ENCODE measurements around the gene CD53.

The CD53 gene

DNA sequence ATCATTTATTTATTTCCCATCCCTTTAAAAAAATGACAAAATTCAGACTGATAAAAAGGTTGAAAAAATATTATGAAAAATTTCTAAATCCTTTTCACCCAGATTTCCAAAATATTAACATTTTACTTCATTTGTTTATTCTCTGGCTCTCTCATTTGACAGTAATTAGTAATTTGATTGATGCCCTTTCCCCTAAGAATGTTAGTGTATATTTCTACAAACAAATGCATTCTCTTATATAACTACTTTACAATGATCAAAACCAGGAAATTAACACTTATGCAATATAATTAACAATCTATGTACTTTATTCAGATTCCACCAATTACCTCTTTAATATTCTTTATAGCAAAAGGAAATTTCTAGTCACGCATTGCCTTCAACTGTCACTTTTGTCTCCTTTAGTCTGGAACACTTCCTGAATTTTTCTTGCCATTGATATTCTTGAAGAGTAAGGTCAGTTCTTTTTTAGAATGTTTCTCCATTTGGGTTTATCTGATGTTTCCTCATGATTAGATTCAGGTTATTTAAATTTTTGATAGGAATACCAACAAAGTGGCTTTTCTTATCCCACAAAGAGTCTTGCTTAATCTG lies 3.9 kb downstream of the CD53 start:
- no peak for DNase-seq (ENCODE audit: low read depth)

DNA sequence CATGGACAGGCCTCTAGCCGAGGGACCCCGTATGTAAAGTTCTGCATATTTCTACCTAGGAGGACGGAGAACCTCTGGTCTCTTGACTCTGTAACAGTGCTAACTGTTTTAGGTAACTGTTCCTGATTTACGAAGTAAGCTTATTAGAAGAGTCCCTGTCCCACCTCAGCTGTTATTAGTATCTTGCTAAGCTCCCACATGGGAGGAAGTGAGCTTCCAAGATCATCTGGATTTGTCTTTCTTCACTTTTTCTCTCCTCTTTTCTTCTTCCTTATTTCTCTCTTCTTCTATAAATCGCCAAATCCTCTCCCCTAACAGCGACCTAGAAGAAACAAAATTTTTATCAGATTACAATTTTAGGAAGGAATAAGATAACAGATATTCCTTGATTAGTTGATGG lies 4.4 kb downstream of the CD53 start:
- no peak for DNase-seq (ENCODE audit: low read depth)

DNA sequence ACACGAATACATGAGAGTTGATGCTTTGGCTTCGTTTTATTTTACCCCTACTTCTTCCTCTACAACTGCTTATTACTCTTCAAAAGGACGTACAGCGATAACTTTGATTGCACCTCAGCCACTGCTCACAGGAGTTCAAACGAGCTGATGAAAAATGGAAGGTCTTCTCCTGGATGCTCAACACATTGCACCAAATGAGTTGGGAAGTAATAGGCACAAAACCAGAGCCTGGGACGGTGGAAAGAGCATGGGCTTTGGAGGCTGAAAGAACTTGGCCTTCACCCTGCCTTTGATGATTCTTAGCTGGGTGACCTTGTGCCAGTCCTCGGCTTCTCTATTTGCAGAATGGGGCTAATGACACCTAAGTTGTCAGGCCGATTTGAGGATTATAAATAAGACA lies 4.8 kb downstream of the CD53 start:
- DNase-seq (ENCODE audit: low read depth): no peak

- DNase-seq (ENCODE audit: low read depth): no peak
Observed at GRCh38 chr1:110878591-110878990, 5.6 kb downstream of the CD53 start.

GRCh38 chr1:110878993-110879392 lies 6.0 kb downstream of the CD53 start:
- no peak for DNase-seq (ENCODE audit: low read depth)

- no peak for DNase-seq (ENCODE audit: low read depth)
Observed at GRCh38 chr1:110879758-110880606, 7.0 kb downstream of the CD53 start.

DNA sequence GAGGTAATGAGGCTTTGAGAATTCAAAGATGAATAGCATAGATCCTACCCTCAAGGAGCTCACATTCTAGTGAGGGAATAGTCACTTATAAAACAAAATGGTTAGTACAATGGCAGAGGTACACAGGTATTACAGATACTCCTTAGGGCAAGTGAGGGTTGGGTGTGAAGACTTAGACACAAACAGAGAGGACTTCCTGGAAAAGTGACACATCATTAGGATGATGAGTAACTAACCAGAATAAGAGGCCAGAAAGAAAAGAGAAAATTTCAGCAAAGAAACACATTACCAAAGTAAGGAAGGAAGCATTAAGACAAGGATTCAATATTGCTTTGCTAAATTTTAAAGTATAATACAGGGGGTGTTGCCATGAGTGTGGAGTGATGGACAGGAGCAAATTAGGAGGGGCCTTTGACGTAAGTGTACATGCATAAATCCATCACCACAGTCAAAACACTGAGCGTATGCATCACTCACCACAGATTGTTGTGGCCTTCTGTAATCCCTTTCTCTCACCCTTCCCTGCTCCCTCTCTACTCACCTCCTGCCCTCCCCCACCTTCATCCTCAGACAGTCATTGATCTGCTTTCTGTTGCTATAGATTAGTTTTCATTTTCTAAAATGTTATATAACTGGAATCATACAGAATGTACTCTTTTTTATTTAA lies 7.9 kb downstream of the CD53 start:
- no peak for DNase-seq (ENCODE audit: low read depth)

DNA sequence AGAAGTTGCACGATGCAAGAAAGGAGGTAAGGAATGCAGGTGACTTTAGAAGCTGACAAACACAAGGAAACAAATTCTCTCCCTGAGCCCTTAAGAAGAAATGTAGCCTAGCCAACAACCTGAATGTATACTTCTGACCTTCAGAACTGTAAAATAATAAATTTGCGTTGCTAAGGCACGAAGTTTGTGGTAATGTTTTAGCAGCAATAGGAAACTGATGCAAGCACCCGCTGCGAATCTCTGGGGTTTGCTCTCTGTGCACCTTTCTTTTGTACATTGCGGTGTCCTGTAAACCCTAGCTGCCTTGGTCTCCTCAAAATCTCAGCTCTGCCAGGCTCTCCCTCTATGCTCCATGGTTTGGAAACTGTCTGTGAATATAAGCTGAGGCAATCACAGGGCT lies 15.1 kb downstream of the CD53 start:
- no peak for DNase-seq (ENCODE audit: low read depth)

DNA sequence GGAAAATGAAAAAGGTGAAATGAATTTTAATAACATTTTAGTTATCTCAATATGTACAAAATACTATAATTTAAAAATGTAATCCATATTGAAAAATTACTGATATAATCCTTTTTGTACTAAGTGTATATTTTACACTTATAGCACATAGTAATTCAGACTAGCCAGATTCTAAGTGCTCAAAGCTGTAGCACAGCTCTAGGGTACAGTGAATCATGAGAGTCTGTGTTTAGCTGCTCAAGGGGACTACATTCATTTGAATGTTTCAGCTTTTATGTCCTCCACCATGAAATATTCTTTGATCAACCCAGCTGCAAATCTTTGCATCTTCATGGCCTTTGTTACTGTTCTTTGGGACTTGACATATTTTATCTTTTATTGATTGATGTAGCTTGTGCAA lies 15.7 kb downstream of the CD53 start:
- no peak for DNase-seq (ENCODE audit: low read depth)

- DNase-seq (ENCODE audit: low read depth): no peak
Observed at GRCh38 chr1:110890474-110891196, 17.7 kb downstream of the CD53 start.

GRCh38 chr1:110893908-110894490 lies 21.1 kb downstream of the CD53 start:
- no peak for DNase-seq (ENCODE audit: low read depth)

- DNase-seq (ENCODE audit: low read depth): no peak
Observed at GRCh38 chr1:110896090-110896489, 23.1 kb downstream of the CD53 start.

DNA sequence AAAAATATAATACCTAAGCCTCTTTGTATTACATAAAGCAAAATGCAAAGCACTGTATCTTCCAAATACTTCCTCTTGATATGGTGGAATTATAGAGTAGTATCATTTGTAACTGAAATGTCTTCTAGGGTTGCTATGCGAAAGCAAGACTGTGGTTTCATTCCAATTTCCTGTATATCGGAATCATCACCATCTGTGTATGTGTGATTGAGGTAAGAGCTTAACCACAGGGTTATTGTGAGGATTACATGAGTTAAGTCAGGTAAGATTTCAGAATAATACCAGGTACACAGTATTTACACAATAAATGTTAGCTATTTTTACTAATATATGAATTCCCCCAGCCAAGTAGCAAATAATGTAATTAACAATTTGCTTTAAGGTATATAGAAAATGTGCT lies 24.7 kb downstream of the CD53 start:
- DNase-seq (ENCODE audit: low read depth): no peak

- no peak for DNase-seq (ENCODE audit: low read depth)
Observed at GRCh38 chr1:110898734-110899457, 25.9 kb downstream of the CD53 start.

GRCh38 chr1:110899458-110899843 lies 26.5 kb downstream of the CD53 start:
- no peak for DNase-seq (ENCODE audit: low read depth)

DNA sequence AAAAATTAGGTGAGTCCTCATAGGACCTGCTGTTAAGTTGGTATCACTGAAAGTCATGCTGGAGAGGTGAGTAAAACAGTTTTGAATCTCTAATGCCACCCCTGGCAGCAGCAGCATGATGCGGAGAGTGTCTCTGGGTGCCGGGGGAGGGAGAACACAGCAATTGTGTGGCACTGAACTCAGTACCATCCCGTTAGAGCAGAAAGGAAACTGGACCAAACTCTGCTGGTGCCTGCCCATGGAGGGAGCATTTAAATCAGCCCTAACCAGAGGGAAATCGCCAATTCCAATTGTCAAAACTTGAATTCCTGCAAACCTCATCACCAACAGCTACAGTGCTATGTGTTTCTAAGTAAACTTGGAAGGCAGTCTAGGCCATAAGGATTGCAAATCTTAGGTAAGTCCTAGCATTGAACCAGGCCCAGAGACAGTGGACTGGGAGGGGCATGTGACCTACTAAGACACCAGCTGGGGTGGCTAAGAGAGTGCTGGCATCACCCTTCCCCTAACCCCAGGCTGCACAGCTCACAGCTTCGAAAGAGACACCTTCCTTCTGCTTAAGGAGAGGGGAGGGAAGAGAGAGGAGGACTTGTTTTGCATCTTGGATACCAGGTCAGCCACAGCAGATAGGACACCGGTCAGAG lies 30.0 kb downstream of the CD53 start:
- DNase-seq (ENCODE audit: low read depth): no peak

DNA sequence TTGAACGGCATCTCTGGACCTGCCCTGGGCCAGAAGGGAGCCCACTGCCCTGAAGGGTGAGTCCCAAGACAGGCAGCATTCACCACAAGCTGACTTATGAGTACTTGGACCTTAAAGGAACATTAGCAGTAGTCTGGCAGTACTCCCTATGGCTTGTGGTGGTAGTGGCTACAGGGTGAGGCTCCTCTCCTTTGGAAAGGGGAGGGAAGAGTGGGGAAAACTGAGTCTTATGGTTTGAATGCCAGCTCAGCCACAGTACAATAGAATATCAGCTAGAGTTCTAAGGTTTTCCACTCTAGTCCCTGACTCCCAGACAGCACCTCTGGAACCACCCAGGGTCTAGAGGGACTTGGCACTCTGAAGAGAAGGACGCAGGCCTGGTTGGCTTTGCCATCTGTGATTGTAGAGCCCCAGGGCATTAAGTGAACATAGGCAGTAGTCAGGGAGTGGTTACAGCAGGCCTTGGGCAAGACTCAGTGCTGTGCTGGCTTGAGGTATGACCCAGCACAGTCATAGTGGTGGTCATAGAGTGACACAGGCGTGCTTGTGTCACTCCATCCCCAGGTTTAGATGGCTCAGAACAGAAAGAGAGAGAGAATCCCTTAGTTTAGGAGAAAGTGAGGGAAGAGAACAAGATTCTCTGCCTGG lies 31.0 kb downstream of the CD53 start:
- DNase-seq (ENCODE audit: low read depth): no peak

DNA sequence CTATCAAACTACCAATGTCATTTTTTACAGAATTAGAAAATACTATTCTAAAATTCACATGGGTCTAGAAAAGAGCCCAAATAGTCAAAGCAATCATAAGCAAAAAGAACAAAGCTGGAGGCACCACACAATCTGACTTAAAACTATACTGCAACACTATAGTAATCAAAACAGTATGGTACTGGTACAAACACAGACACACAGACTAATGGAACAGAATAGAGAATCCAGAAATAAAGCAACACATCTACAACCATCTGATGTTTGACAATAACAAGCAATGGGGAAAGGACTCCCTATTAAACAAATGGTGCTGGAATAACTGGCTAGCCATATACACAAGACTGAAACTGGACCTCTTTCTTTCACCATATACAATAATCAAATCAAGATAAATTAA lies 39.8 kb downstream of the CD53 start:
- DNase-seq (ENCODE audit: low read depth): no peak

GRCh38 chr1:110914676-110915075 lies 41.7 kb downstream of the CD53 start:
- no peak for DNase-seq (ENCODE audit: low read depth)

GRCh38 chr1:110915804-110916203 lies 42.9 kb downstream of the CD53 start:
- DNase-seq (ENCODE audit: low read depth): no peak

GRCh38 chr1:110916274-110916668 lies 43.3 kb downstream of the CD53 start:
- no peak for DNase-seq (ENCODE audit: low read depth)

Measured in stimulated activated CD8-positive, alpha-beta memory T cell treated with anti-CD3 and anti-CD28 coated beads, Interleukin-12 subunit alpha, Interleukin-12 subunit beta, amount 100 ng/mL, for 1 hour (primary cell).